GM12873 (cell line): Measurements from ENCODE around the gene MRFAP1L1.

Experiments
- CTCF ChIP-seq: IDR thresholded peaks from 2 replicates; pipeline ENCODE4 v1.5.1; 2012; ENCODE audit warnings: low read depth, mild to moderate bottlenecking, moderate library complexity, low read length, control low read depth; ENCODE audit not compliant: insufficient read depth; ENCODE audit errors: missing control alignments

MRFAP1L1 gene

GRCh38 chr4:6716958-6717655 lies 7.4 kb upstream of the MRFAP1L1 start:
- no peak for TF ChIP-seq CTCF

- TF ChIP-seq CTCF = no peak
Observed at GRCh38 chr4:6716018-6716911, 6.6 kb upstream of the MRFAP1L1 start, which contains the start of gene BLOC1S4. BLOC1S4 (plus strand) TSS chr4:6716174; CDS start chr4:6716210, 36 bp downstream.

GRCh38 chr4:6715704-6716017 lies 6.0 kb upstream of the MRFAP1L1 start:
- TF ChIP-seq CTCF = no peak

- TF ChIP-seq CTCF = no peak
Observed at GRCh38 chr4:6714954-6715353, 5.3 kb upstream of the MRFAP1L1 start.

GRCh38 chr4:6710996-6711395 lies 1.3 kb upstream of the MRFAP1L1 start:
- no peak for TF ChIP-seq CTCF

GRCh38 chr4:6710282-6710681 lies 617 bp upstream of the MRFAP1L1 start:
- no peak for TF ChIP-seq CTCF

- no peak for TF ChIP-seq CTCF
Observed at GRCh38 chr4:6706173-6706572, 3.5 kb downstream of the MRFAP1L1 start.
